ENCODE results near the gene KCNJ16. TPM values are rescaled to one million over a fixed set of nuclear protein-coding genes. Genes with fewer than 3 reads are reported as not detected.

KCNJ16 gene
- total RNA-seq, 1 donor from 2014 or later: 16.6 TPM

- Mint-ChIP-seq H3K9me3 (ENCODE audit: low read depth) (peaks cover 4% of the 10 kb centered on the region), H3K4me1 (ENCODE audit: low read depth) (peaks cover 24% of the 10 kb centered on the region), H3K27me3 (no peaks in the 10 kb centered on the region), H3K36me3 (ENCODE audit: insufficient read depth) (no peaks in the 10 kb centered on the region), H3K27ac (no peak overlapping the region), H3K4me3 (ENCODE audit: low read depth) (no peak overlapping the region)
- TF ChIP-seq CTCF (IDR thresholded peaks at IDR 0.05; ENCODE audit: unreplicated experiment): no peak
- no peak for DNase-seq (ENCODE audit: low spot score, unreplicated experiment)
Measured at GRCh38 chr17:70086516-70086915, 11.5 kb downstream of the KCNJ16 start.

GRCh38 chr17:70089513-70090148, 14.6 kb downstream of the KCNJ16 start:
- Mint-ChIP-seq H3K4me3 (ENCODE audit: low read depth) (no peak overlapping the region), H3K27me3 (no peaks in the 10 kb centered on the region), H3K9me3 (ENCODE audit: low read depth) (peaks cover 4% of the 10 kb centered on the region), H3K36me3 (ENCODE audit: insufficient read depth) (no peaks in the 10 kb centered on the region), H3K4me1 (ENCODE audit: low read depth) (peaks cover 32% of the 10 kb centered on the region), H3K27ac (peak overlapping the region; percentile 83)
- TF ChIP-seq CTCF (IDR thresholded peaks at IDR 0.05; ENCODE audit: unreplicated experiment): no peak
- no peak for DNase-seq (ENCODE audit: low spot score, unreplicated experiment)

GRCh38 chr17:70091005-70091568, 16.1 kb downstream of the KCNJ16 start:
- no peak overlapping the region for H3K27ac Mint-ChIP-seq
- peaks cover 4% of the 10 kb centered on the region for H3K9me3 Mint-ChIP-seq (ENCODE audit: low read depth)
- peaks cover 32% of the 10 kb centered on the region for H3K4me1 Mint-ChIP-seq (ENCODE audit: low read depth)
- TF ChIP-seq CTCF (IDR thresholded peaks at IDR 0.05; ENCODE audit: unreplicated experiment): no peak
- H3K27me3 Mint-ChIP-seq: no peaks in the 10 kb centered on the region
- DNase-seq (ENCODE audit: low spot score, unreplicated experiment): no peak
- no peaks in the 10 kb centered on the region for H3K36me3 Mint-ChIP-seq (ENCODE audit: insufficient read depth)
- no peak overlapping the region for H3K4me3 Mint-ChIP-seq (ENCODE audit: low read depth)

- Mint-ChIP-seq H3K27me3 (no peaks in the 10 kb centered on the region), H3K4me1 (ENCODE audit: low read depth) (peaks cover 32% of the 10 kb centered on the region), H3K36me3 (ENCODE audit: insufficient read depth) (no peaks in the 10 kb centered on the region), H3K4me3 (ENCODE audit: low read depth) (no peak overlapping the region), H3K27ac (peak overlapping the region; percentile 30), H3K9me3 (ENCODE audit: low read depth) (peaks cover 4% of the 10 kb centered on the region)
- no peak for DNase-seq (ENCODE audit: low spot score, unreplicated experiment)
- TF ChIP-seq CTCF (IDR thresholded peaks at IDR 0.05; ENCODE audit: unreplicated experiment): no peak
Measured at GRCh38 chr17:70091696-70092095, 16.7 kb downstream of the KCNJ16 start.

- Mint-ChIP-seq H3K9me3 (ENCODE audit: low read depth) (peaks cover 6% of the 10 kb centered on the region), H3K27ac (no peak overlapping the region), H3K36me3 (ENCODE audit: insufficient read depth) (no peaks in the 10 kb centered on the region), H3K4me3 (ENCODE audit: low read depth) (no peak overlapping the region), H3K27me3 (no peaks in the 10 kb centered on the region), H3K4me1 (ENCODE audit: low read depth) (peaks cover 32% of the 10 kb centered on the region)
- TF ChIP-seq CTCF (IDR thresholded peaks at IDR 0.05; ENCODE audit: unreplicated experiment): no peak
- DNase-seq (ENCODE audit: low spot score, unreplicated experiment): no peak
Measured at GRCh38 chr17:70093163-70093562, 18.1 kb downstream of the KCNJ16 start.

Data from progenitor cell of endocrine pancreas (in vitro differentiated cells).